Breast epithelium (tissue), 4 donors: Measurements from ENCODE around the gene CNDP1. TPM values are rescaled to one million over a fixed set of nuclear protein-coding genes. Genes with fewer than 3 reads are reported as not detected.

Experiments used
- DNase-seq, 2 donors: peaks; one replicate each; pipeline ENCODE4 v3.0.0-alpha.2; 2019; ENCODE audit warnings: low spot score in 2 of 2
- H3K27ac ChIP-seq, 2 donors: fragments of 200-600 bp; sonication (generic) in 1 of 2; one replicate each; pipeline ENCODE4 v1.5.1; 2016 to 2019; ENCODE audit warnings: mild to moderate bottlenecking in 1 of 2
- H3K27me3 ChIP-seq, 2 donors: fragments of 200-600 bp; sonication (generic) in 1 of 2; one replicate each; pipeline versions ENCODE4 v1.5.1 to v1.6.0; 2017 to 2019; ENCODE audit warnings: control low read depth in 1 of 2, mild to moderate bottlenecking in 1 of 2
- H3K36me3 ChIP-seq: fragments of 200-600 bp; one replicate; pipeline ENCODE4 v1.5.1; 2019
- H3K4me1 ChIP-seq, 2 donors: fragments of 200-600 bp; sonication (generic); one replicate each; pipeline ENCODE4 v1.5.1; 2016 to 2019; ENCODE audit warnings: control low read depth in 1 of 2
- H3K4me3 ChIP-seq, 3 donors: fragments of 200-600 bp; sonication (generic); 1 replicate in 2 of 3; 2 replicates in 1 of 3; pipeline ENCODE4 v1.5.1; 2016 to 2019; ENCODE audit warnings: mild to moderate bottlenecking in 3 of 3, moderate library complexity in 2 of 3
- H3K9me3 ChIP-seq, 2 donors: fragments of 200-600 bp; sonication (generic) in 1 of 2; one replicate each; pipeline ENCODE4 v1.5.1; 2016 to 2019; ENCODE audit warnings: control low read depth in 1 of 2
- POLR2A ChIP-seq: fragments of 450-650 bp; IDR thresholded peaks from one replicate; pipeline ENCODE4 v1.6.1; 2016; ENCODE audit warnings: antibody characterized with exemption, mild to moderate bottlenecking, moderate library complexity
- POLR2AphosphoS5 ChIP-seq, 3 donors: sonication (generic); formaldehyde crosslinking; IDR thresholded peaks; one replicate each; pipeline ENCODE4 v1.6.1; 2017; ENCODE audit warnings: antibody characterized with exemption in 3 of 3
- intact Hi-C: fragments of 100-400 bp; cut with DNase I; formaldehyde crosslinking; loops from one replicate; pipeline ENCODE4 v1.15.1; 2023; ENCODE audit warnings: low total_unique reads
- total RNA-seq, 3 donors: library from RNA; depleted of rRNA; stranded (reverse); fragments of >200 nt; gene quantifications; one replicate each; pipeline ENCODE4 v1.1.0, GENCODE V29; 2016
- TF ChIP-seq, protein P1 (sequence below), 3 donors: fragments of 450-650 bp; IDR thresholded peaks; one replicate each; pipeline ENCODE4 v1.5.1; 2016 to 2017; ENCODE audit warnings: antibody characterized with exemption in 3 of 3, mild to moderate bottlenecking in 3 of 3, moderate library complexity in 3 of 3

The CNDP1 gene
- total RNA-seq, 3 donors from 2014 or later = 0.33 TPM; not detected in 2

DNA sequence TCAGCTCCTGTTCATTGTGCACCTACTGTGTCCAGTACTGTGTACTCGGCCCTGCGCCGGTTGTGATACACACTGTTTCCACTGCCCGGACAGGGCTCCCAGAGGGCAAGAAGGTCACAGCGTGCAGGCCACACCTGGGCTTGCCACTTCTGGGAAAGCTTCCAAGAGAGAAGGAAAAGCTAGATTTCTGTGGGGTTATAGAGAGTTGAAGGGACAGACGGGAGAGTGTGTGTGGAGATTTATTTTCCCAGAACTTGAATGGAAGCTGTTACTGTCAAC, 3.8 kb upstream of the CNDP1 start:
- intact Hi-C loops = no loop called here
- no peak for DNase-seq
- no peak overlapping the region for H3K4me3 ChIP-seq
- H3K27me3 ChIP-seq = no peaks in the 10 kb centered on the region
- H3K27ac ChIP-seq = no peak overlapping the region
- no peaks in the 10 kb centered on the region for H3K4me1 ChIP-seq
- no peak for TF ChIP-seq POLR2A
- no peak for TF ChIP-seq POLR2AphosphoS5 (IDR thresholded peaks at IDR 0.05)
- TF ChIP-seq, protein P1, sequence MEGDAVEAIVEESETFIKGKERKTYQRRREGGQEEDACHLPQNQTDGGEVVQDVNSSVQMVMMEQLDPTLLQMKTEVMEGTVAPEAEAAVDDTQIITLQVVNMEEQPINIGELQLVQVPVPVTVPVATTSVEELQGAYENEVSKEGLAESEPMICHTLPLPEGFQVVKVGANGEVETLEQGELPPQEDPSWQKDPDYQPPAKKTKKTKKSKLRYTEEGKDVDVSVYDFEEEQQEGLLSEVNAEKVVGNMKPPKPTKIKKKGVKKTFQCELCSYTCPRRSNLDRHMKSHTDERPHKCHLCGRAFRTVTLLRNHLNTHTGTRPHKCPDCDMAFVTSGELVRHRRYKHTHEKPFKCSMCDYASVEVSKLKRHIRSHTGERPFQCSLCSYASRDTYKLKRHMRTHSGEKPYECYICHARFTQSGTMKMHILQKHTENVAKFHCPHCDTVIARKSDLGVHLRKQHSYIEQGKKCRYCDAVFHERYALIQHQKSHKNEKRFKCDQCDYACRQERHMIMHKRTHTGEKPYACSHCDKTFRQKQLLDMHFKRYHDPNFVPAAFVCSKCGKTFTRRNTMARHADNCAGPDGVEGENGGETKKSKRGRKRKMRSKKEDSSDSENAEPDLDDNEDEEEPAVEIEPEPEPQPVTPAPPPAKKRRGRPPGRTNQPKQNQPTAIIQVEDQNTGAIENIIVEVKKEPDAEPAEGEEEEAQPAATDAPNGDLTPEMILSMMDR (IDR thresholded peaks at IDR 0.05) = no peak
- no peaks in the 10 kb centered on the region for H3K9me3 ChIP-seq
- H3K36me3 ChIP-seq = no peaks in the 10 kb centered on the region

DNA sequence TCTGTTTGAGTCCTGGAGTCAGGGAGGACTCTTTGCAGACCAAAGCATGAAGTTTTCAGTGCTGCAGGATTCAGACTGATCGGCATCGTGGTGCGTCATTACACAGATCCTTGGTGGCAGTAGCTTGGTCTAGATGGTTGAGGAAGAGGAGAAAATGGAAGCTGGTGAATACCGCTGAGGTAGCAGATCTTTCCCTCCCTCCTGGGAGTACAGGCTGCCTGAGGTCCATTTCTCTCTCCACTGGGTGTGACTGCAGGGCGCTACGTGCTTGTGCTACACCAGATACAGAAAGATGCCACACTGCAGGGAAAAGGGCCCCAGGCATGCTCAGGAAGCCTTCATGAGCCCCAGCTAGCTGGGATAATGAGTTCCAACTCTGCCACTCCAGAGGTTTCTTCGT, 3.3 kb upstream of the CNDP1 start:
- TF ChIP-seq POLR2AphosphoS5 (IDR thresholded peaks at IDR 0.05) (no peak), POLR2A (no peak)
- no peak for DNase-seq
- intact Hi-C loops = no loop called here

DNA sequence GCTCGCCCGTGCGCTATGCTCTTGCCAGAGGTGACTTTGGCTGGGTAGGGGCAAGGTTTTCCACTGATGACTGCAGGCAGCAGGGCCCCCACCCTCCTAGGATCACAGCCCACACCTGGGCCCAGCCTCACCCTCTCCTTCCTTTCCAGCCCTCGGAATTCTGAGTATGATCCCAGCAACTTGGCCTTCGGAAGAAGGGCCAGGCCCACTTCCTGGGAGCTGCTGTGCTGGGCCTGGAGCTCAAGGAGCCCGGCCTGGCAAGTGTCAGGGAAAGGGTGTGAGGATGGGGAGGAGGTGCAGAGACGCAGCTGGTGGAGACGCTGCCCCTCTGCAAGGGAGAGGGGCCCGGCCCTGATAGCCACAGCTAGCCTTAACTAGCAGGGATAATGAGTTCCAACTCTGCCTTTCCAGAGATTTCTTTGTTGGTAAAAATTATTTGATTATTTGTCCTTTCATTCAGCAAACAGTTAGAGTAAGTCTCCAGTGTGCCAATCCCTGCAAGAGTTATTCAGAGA, 1.7 kb upstream of the CNDP1 start:
- DNase-seq = no peak
- no peaks in the 10 kb centered on the region for H3K27me3 ChIP-seq
- intact Hi-C loops = no loop called here
- TF ChIP-seq, protein P1 (IDR thresholded peaks at IDR 0.05) = no peak
- TF ChIP-seq POLR2A = no peak
- no peaks in the 10 kb centered on the region for H3K36me3 ChIP-seq
- no peak overlapping the region for H3K4me3 ChIP-seq
- no peaks in the 10 kb centered on the region for H3K4me1 ChIP-seq
- H3K27ac ChIP-seq = no peak overlapping the region
- no peaks in the 10 kb centered on the region for H3K9me3 ChIP-seq

More for the DNA sequence above, 3.3 kb upstream of the CNDP1 start:
- no peak overlapping the region for H3K27ac ChIP-seq
- no peaks in the 10 kb centered on the region for H3K4me1 ChIP-seq
- no peak overlapping the region for H3K4me3 ChIP-seq
- H3K36me3 ChIP-seq = no peaks in the 10 kb centered on the region
- no peaks in the 10 kb centered on the region for H3K27me3 ChIP-seq
- H3K9me3 ChIP-seq = no peaks in the 10 kb centered on the region

DNA sequence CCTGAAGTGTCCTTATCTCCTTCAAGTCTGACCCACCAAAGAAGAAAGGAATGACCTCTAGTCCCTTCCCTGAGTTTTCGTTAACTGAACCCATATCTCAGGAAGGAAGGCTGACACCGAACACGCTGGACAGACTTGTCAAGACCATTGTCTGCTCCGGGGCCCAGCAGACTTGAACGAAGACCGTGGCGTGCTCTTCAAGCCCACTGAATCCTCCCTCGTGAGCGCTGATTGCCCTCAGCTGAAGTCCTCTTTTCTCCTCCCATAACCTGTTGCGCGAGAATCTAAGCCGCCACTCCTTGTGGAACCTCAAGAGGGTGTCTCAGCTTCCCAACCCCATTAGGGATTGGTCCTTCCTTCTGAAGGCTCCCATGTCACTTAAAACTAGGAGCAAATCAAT, 634 bp upstream of the CNDP1 start:
- H3K27me3 ChIP-seq = no peaks in the 10 kb centered on the region
- no peaks in the 10 kb centered on the region for H3K9me3 ChIP-seq
- H3K4me1 ChIP-seq = no peaks in the 10 kb centered on the region
- H3K36me3 ChIP-seq = no peaks in the 10 kb centered on the region
- no peak overlapping the region for H3K4me3 ChIP-seq
- TF ChIP-seq POLR2AphosphoS5 (IDR thresholded peaks at IDR 0.05) (no peak), POLR2A (no peak)
- TF ChIP-seq, protein P1 (IDR thresholded peaks at IDR 0.05) = no peak
- H3K27ac ChIP-seq = no peak overlapping the region
- no peak for DNase-seq
- intact Hi-C loops = no loop called here

DNA sequence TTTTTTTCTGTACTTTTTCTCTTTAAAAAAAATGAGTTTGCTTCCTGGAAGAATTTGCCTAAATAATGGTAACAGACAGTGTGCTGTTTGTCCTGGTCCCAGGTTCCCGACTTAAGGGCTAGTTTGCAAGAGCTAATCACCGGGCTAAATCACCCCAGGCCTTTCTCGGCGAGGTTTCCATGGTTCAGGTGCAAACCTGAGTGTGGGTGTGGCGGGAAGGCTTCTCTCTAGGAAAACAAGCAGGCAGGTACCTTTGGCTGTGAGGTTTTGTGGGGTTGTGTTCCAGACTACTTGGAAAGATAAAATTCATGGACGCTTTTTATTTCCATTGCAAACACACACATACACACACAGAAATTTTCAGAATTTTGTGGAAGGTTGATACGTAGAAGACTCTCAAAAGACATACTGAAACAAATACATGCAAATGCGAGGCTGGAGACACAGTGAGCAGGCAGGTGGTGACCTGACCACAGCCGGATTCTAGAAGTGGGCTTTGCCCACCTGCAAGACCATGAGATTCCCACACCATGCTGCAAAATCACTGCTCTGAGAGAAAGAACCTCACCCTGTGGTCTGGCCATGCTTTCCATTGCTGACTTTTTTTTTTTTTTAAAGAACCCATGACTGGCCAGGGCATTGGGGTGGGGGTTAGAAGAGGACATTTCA, 815 bp downstream of the CNDP1 start:
- no peak overlapping the region for H3K27ac ChIP-seq

More for the DNA sequence above, 815 bp downstream of the CNDP1 start:
- Histone ChIP-seq H3K4me3 (no peak overlapping the region), H3K27me3 (no peaks in the 10 kb centered on the region), H3K36me3 (no peaks in the 10 kb centered on the region), H3K9me3 (no peaks in the 10 kb centered on the region), H3K4me1 (no peaks in the 10 kb centered on the region)
- TF ChIP-seq, protein P1 (IDR thresholded peaks at IDR 0.05) = no peak
- TF ChIP-seq POLR2AphosphoS5 (IDR thresholded peaks at IDR 0.05) = no peak
- TF ChIP-seq POLR2A = no peak
- no peak for DNase-seq
- intact Hi-C loops = no loop called here
